ENCODE data around the gene STRA6. TPM values are rescaled to one million over a fixed set of nuclear protein-coding genes. Genes with fewer than 3 reads are reported as not detected.

STRA6 gene
- total and polyA plus RNA-seq, 3 donors from 2014 or later: 4.1 to 14.1 (median 9.3) TPM

DNA sequence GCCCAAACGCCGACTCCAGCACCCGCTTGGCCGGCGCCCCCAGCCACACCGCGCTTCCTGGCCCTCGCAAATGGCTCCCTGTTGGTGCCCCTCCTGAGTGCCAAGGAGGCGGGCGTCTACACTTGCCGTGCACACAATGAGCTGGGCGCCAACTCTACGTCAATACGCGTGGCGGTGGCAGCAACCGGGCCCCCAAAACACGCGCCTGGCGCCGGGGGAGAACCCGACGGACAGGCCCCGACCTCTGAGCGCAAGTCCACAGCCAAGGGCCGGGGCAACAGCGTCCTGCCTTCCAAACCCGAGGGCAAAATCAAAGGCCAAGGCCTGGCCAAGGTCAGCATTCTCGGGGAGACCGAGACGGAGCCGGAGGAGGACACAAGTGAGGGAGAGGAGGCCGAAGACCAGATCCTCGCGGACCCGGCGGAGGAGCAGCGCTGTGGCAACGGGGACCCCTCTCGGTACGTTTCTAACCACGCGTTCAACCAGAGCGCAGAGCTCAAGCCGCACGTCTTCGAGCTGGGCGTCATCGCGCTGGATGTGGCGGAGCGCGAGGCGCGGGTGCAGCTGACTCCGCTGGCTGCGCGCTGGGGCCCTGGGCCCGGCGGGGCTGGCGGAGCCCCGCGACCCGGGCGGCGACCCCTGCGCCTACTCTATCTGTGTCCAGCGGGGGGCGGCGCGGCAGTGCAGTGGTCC lies 68.7 kb downstream of the STRA6 start:
- Histone ChIP-seq H3K4me1 (peaks cover 28% of the 10 kb centered on the region), H3K36me3 (ENCODE audit: low read depth, missing control alignments) (no peaks in the 10 kb centered on the region), H3K27ac (no peak overlapping the region), H3K4me3 (peak overlapping the region in 1 of 2 donors; percentile 13), H3K9me3 (no peaks in the 10 kb centered on the region), H3K27me3 (no peaks in the 10 kb centered on the region)
- TF ChIP-seq, protein P1, sequence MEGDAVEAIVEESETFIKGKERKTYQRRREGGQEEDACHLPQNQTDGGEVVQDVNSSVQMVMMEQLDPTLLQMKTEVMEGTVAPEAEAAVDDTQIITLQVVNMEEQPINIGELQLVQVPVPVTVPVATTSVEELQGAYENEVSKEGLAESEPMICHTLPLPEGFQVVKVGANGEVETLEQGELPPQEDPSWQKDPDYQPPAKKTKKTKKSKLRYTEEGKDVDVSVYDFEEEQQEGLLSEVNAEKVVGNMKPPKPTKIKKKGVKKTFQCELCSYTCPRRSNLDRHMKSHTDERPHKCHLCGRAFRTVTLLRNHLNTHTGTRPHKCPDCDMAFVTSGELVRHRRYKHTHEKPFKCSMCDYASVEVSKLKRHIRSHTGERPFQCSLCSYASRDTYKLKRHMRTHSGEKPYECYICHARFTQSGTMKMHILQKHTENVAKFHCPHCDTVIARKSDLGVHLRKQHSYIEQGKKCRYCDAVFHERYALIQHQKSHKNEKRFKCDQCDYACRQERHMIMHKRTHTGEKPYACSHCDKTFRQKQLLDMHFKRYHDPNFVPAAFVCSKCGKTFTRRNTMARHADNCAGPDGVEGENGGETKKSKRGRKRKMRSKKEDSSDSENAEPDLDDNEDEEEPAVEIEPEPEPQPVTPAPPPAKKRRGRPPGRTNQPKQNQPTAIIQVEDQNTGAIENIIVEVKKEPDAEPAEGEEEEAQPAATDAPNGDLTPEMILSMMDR (IDR thresholded peaks at IDR 0.05): no peak
- TF ChIP-seq POLR2A (IDR thresholded peaks at IDR 0.05): no peak
- intact Hi-C loops (cut with DNase I; ENCODE audit: low total_unique reads): loop anchor here (10.0 kb wide), 1 partner anchor 149 kb away; no protein-coding TSS in a partner anchor
- no peak for DNase-seq
- WGBS, 2 donors: 27% methylated on average over 70 of the region's 71 CpGs; no CpG with 5 or more reads in 1 of the 2 donors

DNA sequence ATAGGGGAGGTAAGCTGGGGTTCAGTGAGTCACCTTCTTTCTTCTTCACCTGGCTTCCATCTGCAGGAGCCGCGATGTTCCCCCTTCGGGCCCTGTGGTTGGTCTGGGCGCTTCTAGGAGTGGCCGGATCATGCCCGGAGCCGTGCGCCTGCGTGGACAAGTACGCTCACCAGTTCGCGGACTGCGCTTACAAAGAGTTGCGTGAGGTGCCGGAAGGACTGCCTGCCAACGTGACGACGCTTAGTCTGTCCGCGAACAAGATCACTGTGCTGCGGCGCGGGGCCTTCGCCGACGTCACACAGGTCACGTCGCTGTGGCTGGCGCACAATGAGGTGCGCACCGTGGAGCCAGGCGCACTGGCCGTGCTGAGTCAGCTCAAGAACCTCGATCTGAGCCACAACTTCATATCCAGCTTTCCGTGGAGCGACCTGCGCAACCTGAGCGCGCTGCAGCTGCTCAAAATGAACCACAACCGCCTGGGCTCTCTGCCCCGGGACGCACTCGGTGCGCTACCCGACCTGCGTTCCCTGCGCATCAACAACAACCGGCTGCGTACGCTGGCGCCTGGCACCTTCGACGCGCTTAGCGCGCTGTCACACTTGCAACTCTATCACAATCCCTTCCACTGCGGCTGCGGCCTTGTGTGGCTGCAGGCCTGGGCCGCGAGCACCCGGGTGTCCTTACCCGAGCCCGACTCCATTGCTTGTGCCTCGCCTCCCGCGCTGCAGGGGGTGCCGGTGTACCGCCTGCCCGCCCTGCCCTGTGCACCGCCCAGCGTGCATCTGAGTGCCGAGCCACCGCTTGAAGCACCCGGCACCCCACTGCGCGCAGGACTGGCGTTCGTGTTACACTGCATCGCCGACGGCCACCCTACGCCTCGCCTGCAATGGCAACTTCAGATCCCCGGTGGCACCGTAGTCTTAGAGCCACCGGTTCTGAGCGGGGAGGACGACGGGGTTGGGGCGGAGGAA lies 69.6 kb downstream of the STRA6 start:
- intact Hi-C loops (cut with DNase I; ENCODE audit: low total_unique reads): loop anchor here (10.0 kb wide), 1 partner anchor 148 kb away; no protein-coding TSS in a partner anchor
- peaks cover 29% of the 10 kb centered on the region for H3K4me1 ChIP-seq
- H3K36me3 ChIP-seq (ENCODE audit: low read depth, missing control alignments): no peaks in the 10 kb centered on the region
- peak overlapping the region in 1 of 2 donors; percentile 13 for H3K4me3 ChIP-seq
- H3K27ac ChIP-seq: no peak overlapping the region
- 19 to 30% methylated on average over 53 to 89 of the region's 90 CpGs for WGBS, 2 donors
- no peaks in the 10 kb centered on the region for H3K9me3 ChIP-seq
- TF ChIP-seq, protein P1 (IDR thresholded peaks at IDR 0.05): no peak
- no peak for TF ChIP-seq POLR2A (IDR thresholded peaks at IDR 0.05)
- H3K27me3 ChIP-seq: no peaks in the 10 kb centered on the region
- no peak for DNase-seq

DNA sequence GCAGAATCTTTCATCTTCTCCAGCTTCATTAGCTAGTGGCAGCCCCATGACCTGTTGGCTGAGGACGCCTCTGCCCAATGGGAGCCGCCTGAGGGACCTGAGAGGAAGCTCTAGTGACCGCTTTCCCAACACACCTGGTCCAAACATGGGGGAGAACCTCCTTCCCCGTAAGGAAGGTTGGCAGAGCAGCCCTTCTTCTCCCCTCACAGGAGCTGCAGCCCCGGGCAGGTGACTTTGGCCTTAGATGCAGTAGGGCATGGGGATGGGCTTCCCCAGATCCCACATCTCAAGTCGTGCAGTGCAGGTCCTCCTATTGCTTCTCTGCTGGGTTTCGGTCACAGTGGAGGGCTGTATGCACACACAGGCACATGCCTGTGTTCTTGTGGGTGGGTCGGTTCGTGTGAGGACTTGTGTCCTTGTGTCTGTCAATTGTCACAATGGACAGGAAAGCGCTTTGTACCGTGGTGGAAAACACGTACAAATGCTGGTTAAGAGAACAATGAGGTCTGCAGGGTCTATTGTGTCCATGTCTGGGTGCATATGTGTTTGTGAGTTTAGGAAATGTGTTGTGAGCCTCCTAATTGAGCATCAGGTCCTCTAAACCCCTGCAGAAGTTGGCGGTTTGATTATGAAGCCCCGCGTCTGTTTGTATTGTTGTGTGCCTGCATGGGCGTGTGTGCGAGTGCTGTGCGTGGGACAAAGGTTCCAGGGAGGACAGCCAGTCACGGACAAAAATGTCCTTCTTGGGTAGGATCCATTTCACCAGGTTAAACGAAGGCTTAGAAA lies 70.8 kb downstream of the STRA6 start:
- no peaks in the 10 kb centered on the region for H3K27me3 ChIP-seq
- no peaks in the 10 kb centered on the region for H3K36me3 ChIP-seq (ENCODE audit: low read depth, missing control alignments)
- H3K4me3 ChIP-seq: no peak overlapping the region
- H3K27ac ChIP-seq: no peak overlapping the region
- 43 to 50% methylated on average over 17 to 20 of the region's 20 CpGs for WGBS, 2 donors
- TF ChIP-seq, protein P1 (IDR thresholded peaks at IDR 0.05): no peak
- peaks cover 33% of the 10 kb centered on the region for H3K4me1 ChIP-seq
- DNase-seq: no peak
- intact Hi-C loops (cut with DNase I; ENCODE audit: low total_unique reads): loop anchor here (10.0 kb wide), 1 partner anchor 147 kb away; no protein-coding TSS in a partner anchor
- no peaks in the 10 kb centered on the region for H3K9me3 ChIP-seq

DNA sequence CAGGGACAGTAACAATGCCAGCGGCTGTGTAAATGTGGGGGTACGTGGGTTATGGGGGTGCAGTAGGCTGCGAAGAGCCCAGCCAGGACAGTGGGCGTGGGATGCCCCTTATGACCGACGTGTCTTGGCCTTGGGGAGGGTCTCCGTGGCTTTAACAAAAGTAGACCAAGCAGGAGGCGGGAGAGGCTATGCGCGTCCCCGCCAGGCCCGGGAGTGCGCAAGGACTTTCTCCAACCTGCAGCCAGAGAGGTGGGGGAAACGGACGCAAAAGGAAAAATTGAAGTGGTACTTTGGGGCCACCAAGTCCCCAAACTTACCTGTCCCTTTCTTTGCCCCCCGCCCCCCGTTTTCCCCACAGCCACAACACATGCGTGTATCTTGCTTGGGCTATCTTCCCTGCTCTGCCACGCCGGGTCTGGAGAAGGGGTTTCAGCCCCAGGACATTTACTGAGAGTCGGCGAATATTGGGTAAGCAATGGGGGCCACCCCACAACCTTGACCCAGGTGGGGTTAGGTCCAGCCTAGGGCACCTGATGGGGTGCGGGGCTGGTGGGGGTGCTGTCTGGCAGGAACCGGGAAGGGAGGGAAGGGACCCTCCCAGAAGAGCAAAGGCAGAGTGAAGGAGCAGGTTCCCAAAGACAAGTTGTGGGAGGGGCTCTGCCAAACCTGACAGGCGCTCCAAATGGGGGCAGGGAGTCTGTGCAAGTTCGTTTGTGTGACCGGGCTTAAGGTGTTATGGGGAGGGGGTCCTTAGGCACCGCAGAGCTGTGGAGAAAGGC lies 71.5 kb downstream of the STRA6 start:
- no peaks in the 10 kb centered on the region for H3K27me3 ChIP-seq
- 15 to 19% methylated on average over 22 to 28 of the region's 28 CpGs for WGBS, 2 donors
- H3K4me3 ChIP-seq: no peak overlapping the region
- intact Hi-C loops (cut with DNase I; ENCODE audit: low total_unique reads): loop anchor here (10.0 kb wide), 1 partner anchor 146 kb away; no protein-coding TSS in a partner anchor
- H3K4me1 ChIP-seq: peaks cover 27% of the 10 kb centered on the region
- TF ChIP-seq, protein P1 (IDR thresholded peaks at IDR 0.05): no peak
- no peak for TF ChIP-seq POLR2A (IDR thresholded peaks at IDR 0.05)
- H3K27ac ChIP-seq: no peak overlapping the region
- no peak for DNase-seq
- H3K36me3 ChIP-seq (ENCODE audit: low read depth, missing control alignments): no peaks in the 10 kb centered on the region
- no peaks in the 10 kb centered on the region for H3K9me3 ChIP-seq
